ENCODE results near the gene TRAF3IP1.
"Not testable (repeated sequence)": the region's sequence is repeated elsewhere in the genome, so short reads cannot be mapped to it uniquely, and the experiment has no call there.

TRAF3IP1 gene, protein sequence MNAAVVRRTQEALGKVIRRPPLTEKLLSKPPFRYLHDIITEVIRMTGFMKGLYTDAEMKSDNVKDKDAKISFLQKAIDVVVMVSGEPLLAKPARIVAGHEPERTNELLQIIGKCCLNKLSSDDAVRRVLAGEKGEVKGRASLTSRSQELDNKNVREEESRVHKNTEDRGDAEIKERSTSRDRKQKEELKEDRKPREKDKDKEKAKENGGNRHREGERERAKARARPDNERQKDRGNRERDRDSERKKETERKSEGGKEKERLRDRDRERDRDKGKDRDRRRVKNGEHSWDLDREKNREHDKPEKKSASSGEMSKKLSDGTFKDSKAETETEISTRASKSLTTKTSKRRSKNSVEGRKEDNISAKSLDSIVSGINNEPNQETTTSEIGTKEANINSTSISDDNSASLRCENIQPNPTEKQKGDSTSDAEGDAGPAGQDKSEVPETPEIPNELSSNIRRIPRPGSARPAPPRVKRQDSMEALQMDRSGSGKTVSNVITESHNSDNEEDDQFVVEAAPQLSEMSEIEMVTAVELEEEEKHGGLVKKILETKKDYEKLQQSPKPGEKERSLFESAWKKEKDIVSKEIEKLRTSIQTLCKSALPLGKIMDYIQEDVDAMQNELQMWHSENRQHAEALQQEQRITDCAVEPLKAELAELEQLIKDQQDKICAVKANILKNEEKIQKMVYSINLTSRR

GRCh38 chr2:238320246-238320647, at the start of gene TRAF3IP1:
Gene TRAF3IP1, plus strand, starts transcription at chr2:238320518. Its CDS starts 145 bp downstream, at chr2:238320663.
- peak; percentile 52 to 74 (median 65) for DNase-seq (ENCODE audit: low read depth in 2 of 3, low spot score in 2 of 3)

- no peak for DNase-seq (ENCODE audit: low read depth in 2 of 3, low spot score in 2 of 3)
Observed at GRCh38 chr2:238270606-238271005, 49.7 kb upstream of the TRAF3IP1 start.

GRCh38 chr2:238271061-238271554, 49.2 kb upstream of the TRAF3IP1 start:
- no peak for DNase-seq (ENCODE audit: low read depth in 2 of 3, low spot score in 2 of 3)

DNA sequence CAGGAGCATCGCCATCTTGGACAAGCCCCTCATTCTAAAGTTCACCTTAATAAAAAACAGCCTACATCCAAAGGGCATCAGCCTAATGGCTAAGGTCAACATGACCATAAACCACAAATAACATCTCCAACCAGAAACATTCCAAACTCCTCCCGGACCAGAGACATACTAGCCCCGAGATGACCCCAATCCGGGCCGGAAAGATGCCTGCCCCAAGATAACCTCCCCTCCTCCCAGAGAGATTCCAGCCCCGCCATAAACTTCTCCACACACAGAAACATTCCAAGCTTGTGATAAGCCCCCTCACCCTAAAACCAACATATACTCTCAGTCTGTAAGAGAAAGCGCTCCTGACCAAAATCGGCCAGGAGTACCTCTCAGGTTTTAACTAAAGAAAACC, 48.6 kb upstream of the TRAF3IP1 start:
- not testable (repeated sequence) for DNase-seq (ENCODE audit: low read depth in 2 of 3, low spot score in 2 of 3)

- no peak for DNase-seq (ENCODE audit: low read depth in 2 of 3, low spot score in 2 of 3)
Observed at GRCh38 chr2:238272156-238272555, 48.2 kb upstream of the TRAF3IP1 start.

GRCh38 chr2:238273433-238273832, 46.9 kb upstream of the TRAF3IP1 start:
- not testable (repeated sequence) for DNase-seq (ENCODE audit: low read depth in 2 of 3, low spot score in 2 of 3)

DNA sequence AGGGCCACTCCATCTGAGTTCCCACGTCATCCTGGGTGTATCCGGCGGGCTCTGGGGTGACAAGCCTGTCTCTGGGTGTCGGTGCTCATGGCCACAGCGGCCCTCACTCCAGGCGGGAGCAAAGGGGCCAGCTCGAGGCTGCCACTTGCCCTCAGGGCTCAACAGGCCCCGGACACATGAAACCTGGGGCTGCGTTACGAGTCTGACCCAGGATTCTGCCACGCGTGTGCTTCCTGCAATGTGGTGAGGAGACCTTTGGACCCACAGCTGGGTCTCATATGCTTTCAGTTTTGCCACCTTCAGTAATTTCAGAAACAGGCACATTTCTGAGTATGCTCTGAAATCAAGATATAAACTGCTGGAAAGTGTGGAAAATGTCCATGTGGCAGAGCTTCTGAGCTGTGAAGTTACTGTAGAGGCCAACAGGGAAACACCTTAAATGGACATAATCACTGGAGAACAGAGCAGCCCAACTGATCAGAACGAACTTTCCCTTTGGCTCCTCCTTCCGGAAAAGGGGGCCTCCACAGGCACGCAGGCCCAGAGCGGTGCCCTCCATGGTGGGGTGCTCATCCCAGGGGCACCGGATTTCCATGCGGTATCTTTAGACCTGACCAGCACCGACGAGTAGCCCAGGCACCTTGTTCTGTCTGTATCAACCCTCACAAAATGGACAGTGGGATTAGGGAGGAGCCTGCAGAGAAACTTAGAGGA, 46.0 kb upstream of the TRAF3IP1 start:
- DNase-seq (ENCODE audit: low read depth in 2 of 3, low spot score in 2 of 3): no peak

DNA sequence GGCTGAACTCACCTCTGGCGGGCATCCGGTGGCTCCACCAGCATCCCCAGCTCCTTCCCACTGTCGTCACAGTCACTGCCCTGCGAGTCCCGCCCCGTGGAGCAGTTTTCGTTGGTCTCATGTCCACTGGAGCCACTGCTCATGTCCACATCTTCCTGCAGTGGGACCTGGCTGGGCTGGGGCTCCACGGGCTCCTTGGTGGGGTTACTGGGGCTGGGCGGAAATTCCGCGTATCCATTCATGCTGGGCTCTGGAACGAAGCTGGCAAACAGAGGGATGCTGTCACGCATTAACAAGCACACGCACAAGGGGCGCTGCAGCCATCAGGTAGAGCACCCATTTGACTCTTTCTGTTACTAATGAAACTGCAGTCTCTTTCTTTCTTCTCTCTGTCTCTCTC, 42.6 kb upstream of the TRAF3IP1 start:
- DNase-seq (ENCODE audit: low read depth in 2 of 3, low spot score in 2 of 3): no peak

DNA sequence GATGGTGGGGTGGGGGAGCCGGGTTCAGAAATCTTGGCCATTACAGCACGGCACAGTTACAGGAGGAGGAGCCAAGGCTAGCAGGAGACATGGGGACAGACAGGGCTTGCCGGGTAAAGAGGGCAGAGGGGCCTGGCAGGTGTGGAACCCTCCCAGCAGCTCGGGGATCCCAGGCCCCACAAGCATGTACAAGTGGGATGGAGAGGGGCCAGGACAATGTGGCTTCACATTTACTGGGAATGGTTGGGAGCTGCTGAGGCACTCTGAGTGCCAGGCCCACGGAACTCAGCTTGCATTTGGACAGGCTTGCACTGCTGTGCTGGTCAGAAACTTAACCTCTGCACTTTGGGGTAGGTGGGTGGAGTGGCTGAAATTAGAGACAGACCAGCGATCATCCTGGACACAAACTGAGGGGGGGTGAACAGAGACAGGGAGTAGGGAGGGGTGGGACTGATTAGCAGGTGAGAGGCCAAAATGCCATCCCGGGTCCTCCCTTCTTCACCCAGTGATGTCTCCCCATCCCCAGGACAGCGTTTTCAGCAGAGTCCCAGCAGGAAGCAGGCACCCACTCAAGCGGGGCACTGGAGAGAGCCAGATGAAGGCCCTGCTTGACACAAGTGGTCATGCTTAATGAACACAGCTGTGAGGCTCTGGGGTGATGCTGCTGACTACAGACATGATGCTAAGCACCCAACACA, 41.5 kb upstream of the TRAF3IP1 start:
- no peak for DNase-seq (ENCODE audit: low read depth in 2 of 3, low spot score in 2 of 3)

DNA sequence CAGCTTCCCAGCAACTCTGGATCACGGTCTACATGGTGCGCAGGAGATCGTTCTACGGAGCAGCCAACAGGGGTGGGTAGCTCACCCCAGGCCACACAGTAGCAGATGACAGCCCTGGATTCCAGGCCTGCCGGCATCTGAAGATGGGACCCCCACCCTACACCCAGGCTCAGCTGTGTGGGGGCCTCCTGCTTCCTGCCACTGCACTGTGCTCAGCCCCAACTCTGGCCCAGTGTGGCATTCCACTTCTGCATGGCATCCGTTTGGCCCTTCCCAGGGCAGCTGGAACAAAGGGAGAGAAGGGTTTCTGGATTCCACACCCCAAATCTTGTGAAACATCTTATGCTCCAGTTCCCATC, 41.0 kb upstream of the TRAF3IP1 start:
- no peak for DNase-seq (ENCODE audit: low read depth in 2 of 3, low spot score in 2 of 3)

DNA sequence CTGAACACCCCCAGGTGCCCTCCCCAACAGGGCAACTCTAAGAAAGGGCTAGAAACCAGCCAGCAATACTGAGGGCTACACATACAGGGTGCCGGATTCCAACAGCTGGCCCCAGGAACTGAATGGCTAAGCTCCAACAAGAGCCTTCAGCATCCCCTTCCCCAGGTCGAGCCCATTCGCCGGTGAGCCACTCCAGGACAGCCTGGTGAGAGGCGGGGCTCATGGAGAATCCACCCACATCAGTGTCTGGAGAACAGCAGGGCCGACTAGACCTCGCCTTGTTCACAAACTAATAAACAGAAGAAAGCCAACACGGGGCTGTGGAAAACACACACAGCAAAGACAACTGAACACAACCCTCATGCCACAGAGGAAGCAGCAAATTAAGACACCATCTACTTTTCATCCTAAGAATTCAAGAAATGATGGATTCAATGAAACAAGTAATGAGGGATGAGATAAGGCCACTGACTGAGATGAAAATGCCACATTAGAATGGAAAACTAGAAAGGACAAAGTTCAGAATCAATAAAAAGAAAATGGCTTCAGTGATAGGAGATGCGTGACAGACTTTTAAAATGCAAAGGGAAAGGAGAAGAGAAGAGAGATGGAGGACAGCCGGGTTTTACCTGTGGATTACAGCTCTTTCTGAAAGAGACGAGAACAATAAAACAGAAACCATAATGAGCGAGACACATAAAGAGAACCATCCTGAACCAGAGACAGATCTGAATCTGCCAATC, 40.1 kb upstream of the TRAF3IP1 start:
- DNase-seq (ENCODE audit: low read depth in 2 of 3, low spot score in 2 of 3): no peak

DNA sequence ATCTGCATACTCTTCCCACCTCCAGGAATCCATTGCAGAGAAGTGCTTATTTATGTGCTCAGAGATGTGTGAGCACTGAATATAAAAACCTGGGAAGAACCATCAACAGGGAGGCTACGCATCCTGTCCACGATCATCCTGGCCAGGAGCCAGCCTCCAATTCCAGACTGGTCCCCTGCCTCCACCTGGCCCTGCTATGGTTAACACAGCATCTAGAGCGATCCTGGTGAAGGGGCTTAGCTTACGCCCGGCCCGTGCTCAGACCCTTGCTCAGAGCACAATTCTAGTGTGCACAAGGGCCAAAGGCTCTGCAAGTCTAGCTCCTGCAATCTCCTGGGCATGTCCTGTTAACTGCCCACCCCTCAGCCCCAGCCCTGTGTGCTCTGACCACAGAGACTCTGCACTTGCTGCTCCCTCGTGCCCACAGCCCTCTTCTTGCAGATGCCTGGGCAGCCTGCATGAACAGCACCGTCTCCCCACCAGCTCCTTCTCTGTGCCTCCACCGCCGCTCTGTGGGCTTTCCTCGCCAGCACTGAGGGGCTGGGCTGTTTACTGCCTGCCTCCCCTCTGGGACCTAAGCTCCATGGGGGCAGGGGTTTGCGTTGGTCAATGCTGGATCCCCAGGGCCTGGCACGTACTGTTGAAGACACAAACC, 38.4 kb upstream of the TRAF3IP1 start:
- DNase-seq (ENCODE audit: low read depth in 2 of 3, low spot score in 2 of 3): no peak

GRCh38 chr2:238282861-238283738, 37.2 kb upstream of the TRAF3IP1 start:
- no peak for DNase-seq (ENCODE audit: low read depth in 2 of 3, low spot score in 2 of 3)

GRCh38 chr2:238284802-238285515, 35.4 kb upstream of the TRAF3IP1 start:
- DNase-seq (ENCODE audit: low read depth in 2 of 3, low spot score in 2 of 3): no peak

GRCh38 chr2:238285653-238286082, 34.6 kb upstream of the TRAF3IP1 start:
- no peak for DNase-seq (ENCODE audit: low read depth in 2 of 3, low spot score in 2 of 3)

DNA sequence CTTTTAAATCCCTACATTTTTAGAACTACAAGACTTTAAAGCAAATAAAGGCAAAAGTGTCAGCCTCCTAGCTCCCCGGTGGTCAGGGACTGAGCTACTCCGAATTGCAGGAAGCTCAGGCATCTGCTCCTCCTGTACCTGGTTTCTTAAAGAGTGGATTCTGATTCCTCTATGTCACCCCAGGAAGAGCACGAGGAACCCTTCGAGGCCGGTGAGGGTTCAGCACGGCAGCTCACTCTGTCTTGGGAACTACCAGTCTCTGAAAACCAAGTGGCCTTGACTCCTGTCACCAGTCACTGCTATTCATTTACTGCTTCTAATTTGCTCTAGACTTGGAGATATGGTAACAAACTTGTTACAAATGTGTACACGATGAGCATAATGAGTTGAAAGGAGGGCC, 34.2 kb upstream of the TRAF3IP1 start:
- DNase-seq (ENCODE audit: low read depth in 2 of 3, low spot score in 2 of 3): no peak

GRCh38 chr2:238286551-238286950, 33.8 kb upstream of the TRAF3IP1 start:
- no peak for DNase-seq (ENCODE audit: low read depth in 2 of 3, low spot score in 2 of 3)
